ENCODE data around the gene TRIML2.
"Not testable (repeated sequence)": the region's sequence is repeated elsewhere in the genome, so short reads cannot be mapped to it uniquely, and the experiment has no call there.

Gene TRIML2

GRCh38 chr4:188106454-188106853 lies 2.9 kb downstream of the TRIML2 start:
- no peak for FAIRE-seq

- FAIRE-seq = no peak
Observed at GRCh38 chr4:188092824-188093223, 16.6 kb downstream of the TRIML2 start.

GRCh38 chr4:188086858-188087257 lies 22.5 kb downstream of the TRIML2 start:
- no peak for FAIRE-seq

GRCh38 chr4:188082796-188083195 lies 26.6 kb downstream of the TRIML2 start:
- no peak for FAIRE-seq

- FAIRE-seq = no peak
Observed at GRCh38 chr4:188078116-188078515, 31.3 kb downstream of the TRIML2 start.

- no peak for FAIRE-seq
Observed at GRCh38 chr4:188076169-188076568, 33.2 kb downstream of the TRIML2 start.

- no peak for FAIRE-seq
Observed at GRCh38 chr4:188061083-188061482, 48.3 kb downstream of the TRIML2 start.

- FAIRE-seq = no peak
Observed at GRCh38 chr4:188053302-188053701, 56.1 kb downstream of the TRIML2 start.

- no peak for FAIRE-seq
Observed at GRCh38 chr4:188046657-188047056, 62.7 kb downstream of the TRIML2 start.

- FAIRE-seq = not testable (repeated sequence)
Observed at GRCh38 chr4:188045461-188045860, 63.9 kb downstream of the TRIML2 start.

- FAIRE-seq = no peak
Observed at GRCh38 chr4:188043154-188043553, 66.2 kb downstream of the TRIML2 start.

GRCh38 chr4:188042191-188042590 lies 67.2 kb downstream of the TRIML2 start:
- no peak for FAIRE-seq

GRCh38 chr4:188041721-188042120 lies 67.7 kb downstream of the TRIML2 start:
- FAIRE-seq = no peak
